Esophagus mucosa (tissue), 1 donor: ENCODE results near the gene CAPN13. TPM values are rescaled to one million over a fixed set of nuclear protein-coding genes. Genes with fewer than 3 reads are reported as not detected.

Experiments used
- ATAC-seq: fragments of 200-7000 bp; cut with Tn5 transposase; one replicate; pipeline ENCODE4 v1.9.1; 2020
- total RNA-seq: library from RNA; stranded (reverse); gene quantifications from one replicate; pipeline ENCODE4 v1.2.4, GENCODE V29; 2023
- donor health status: DM: yes; HTN: yes; CAD: no.

The CAPN13 gene
- total RNA-seq, 1 donor from 2014 or later, result 1.4 TPM

- no peak for ATAC-seq
Observed at GRCh38 chr2:30784682-30785081, 22.6 kb downstream of the CAPN13 start.

GRCh38 chr2:30781961-30782533 lies 25.2 kb downstream of the CAPN13 start:
- ATAC-seq, result no peak

GRCh38 chr2:30781451-30781850 lies 25.8 kb downstream of the CAPN13 start:
- no peak for ATAC-seq

- ATAC-seq, result no peak
Observed at GRCh38 chr2:30780776-30781330, 26.4 kb downstream of the CAPN13 start.

- no peak for ATAC-seq
Observed at GRCh38 chr2:30778611-30779010, 28.6 kb downstream of the CAPN13 start.

GRCh38 chr2:30777661-30778505 lies 29.4 kb downstream of the CAPN13 start:
- no peak for ATAC-seq

GRCh38 chr2:30776831-30777635 lies 30.2 kb downstream of the CAPN13 start:
- no peak for ATAC-seq

- no peak for ATAC-seq
Observed at GRCh38 chr2:30775833-30776232, 31.4 kb downstream of the CAPN13 start.

- no peak for ATAC-seq
Observed at GRCh38 chr2:30772021-30772705, 35.1 kb downstream of the CAPN13 start.

GRCh38 chr2:30770816-30771576 lies 36.2 kb downstream of the CAPN13 start:
- no peak for ATAC-seq

- ATAC-seq, result no peak
Observed at GRCh38 chr2:30769891-30770462, 37.3 kb downstream of the CAPN13 start.

- ATAC-seq, result no peak
Observed at GRCh38 chr2:30769481-30769780, 37.8 kb downstream of the CAPN13 start.

GRCh38 chr2:30768708-30769480 lies 38.4 kb downstream of the CAPN13 start:
- no peak for ATAC-seq

- ATAC-seq, result no peak
Observed at GRCh38 chr2:30768036-30768686, 39.1 kb downstream of the CAPN13 start.

GRCh38 chr2:30766666-30767065 lies 40.6 kb downstream of the CAPN13 start:
- no peak for ATAC-seq

- no peak for ATAC-seq
Observed at GRCh38 chr2:30765876-30766470, 41.3 kb downstream of the CAPN13 start.

GRCh38 chr2:30765191-30765590 lies 42.1 kb downstream of the CAPN13 start:
- no peak for ATAC-seq

- no peak for ATAC-seq
Observed at GRCh38 chr2:30764021-30764800, 43.0 kb downstream of the CAPN13 start.

- no peak for ATAC-seq
Observed at GRCh38 chr2:30763151-30763660, 44.0 kb downstream of the CAPN13 start.
